Measurements from ENCODE around the gene NUDCD3.

Gene NUDCD3

DNA sequence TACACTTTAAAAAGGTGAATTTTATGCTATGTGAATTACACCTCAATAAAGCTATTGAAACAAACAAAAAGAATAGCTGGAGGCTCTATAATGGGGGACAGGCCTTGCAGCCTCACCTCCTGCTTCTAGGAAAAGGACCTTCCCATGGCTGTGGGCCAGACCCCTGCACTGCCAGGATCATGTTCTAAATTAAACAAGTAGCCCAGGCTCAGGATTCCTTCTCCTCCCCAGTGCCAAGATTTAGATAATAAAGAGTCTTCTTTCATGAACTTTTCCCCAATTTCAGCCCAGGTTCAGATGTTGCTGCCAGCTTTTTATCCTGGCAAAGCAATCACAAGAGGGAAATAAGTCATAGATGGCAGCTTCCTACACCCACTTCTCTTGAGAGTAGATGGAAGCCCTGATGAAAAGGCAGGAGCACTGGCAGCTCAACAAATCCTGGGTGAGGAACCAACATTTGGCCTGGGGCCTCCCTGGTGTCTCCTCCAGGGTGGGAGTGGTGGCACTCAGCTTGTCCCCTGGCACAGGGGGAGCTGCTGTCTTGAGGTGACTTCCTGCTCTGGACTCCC is 142.8 kb downstream of the NUDCD3 start:
- DNase-seq, result no peak

DNA sequence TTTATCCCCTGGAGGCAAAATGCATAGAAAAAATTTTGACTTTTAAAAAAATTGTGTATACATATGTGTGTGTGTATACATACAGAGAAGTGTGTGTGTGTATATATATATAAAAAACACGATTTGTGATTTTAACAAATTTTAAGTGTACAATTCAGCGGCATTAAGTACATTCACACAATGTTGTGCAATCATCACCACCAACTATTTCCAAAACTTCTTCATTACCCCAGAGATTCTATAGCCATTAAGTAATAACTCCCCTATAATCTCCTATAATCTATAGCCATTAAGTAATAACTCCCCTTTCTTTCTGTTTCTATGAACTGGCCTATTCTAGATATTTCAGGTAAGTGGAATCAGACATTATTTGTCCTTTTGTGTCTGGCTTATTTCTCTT is 144.4 kb downstream of the NUDCD3 start:
- DNase-seq, result no peak

DNA sequence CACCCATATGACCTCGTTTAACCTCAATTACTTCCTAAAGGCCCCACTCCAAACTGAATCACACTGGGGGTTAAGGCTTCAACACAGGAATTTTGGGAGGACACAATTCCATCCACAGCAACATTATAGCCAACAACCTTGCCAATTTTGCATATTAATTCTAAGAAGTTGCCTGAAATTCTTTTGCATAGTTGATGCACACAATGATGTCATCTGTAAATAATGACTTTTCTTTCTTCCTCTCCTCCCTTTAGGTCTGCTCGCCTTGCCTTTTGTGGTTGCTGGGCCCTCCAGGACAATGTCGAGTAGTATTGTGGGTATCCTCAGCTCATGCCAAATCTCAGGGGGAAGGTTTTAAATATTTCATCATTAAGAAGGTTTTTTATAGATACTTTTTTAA is 149.1 kb downstream of the NUDCD3 start:
- DNase-seq, result no peak

DNA sequence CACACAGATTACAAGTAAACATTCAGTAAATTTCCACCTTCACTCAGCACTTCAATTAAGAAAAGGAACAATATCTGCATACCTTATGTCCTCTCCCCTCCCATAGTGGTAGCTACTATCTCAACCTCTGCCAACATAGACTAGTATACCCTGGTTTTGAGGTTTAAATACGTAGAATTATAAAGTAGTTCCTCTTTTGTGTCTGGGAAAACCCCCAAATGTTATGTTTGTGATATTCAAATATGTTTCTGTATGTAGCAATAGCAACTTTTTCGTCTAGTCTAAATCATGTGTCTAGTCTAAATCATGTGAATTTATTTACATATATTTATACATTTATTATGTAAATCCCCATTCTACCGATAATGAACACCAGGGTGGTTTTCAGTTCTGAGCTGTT is 151.9 kb downstream of the NUDCD3 start:
- no peak for DNase-seq

DNA sequence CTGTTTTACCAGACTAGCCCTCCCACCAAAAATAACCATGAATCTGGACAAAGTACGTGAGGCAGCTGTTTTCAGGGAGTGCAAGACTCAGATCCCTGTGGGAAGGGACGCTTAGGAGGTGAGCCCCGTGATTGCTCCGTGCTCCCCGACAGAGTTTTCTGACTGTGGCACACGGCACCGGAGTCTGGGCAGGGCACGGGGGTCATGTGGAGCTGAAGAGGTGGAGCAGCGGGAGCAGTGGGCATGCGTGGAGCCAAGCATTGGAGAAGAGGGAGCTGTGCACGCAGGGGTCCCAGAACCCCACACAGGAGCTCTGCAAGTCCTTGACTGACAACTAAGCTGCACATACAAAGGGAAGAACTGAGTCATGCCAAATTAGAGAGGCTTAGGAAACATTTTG is 154.0 kb downstream of the NUDCD3 start:
- no peak for DNase-seq

DNA sequence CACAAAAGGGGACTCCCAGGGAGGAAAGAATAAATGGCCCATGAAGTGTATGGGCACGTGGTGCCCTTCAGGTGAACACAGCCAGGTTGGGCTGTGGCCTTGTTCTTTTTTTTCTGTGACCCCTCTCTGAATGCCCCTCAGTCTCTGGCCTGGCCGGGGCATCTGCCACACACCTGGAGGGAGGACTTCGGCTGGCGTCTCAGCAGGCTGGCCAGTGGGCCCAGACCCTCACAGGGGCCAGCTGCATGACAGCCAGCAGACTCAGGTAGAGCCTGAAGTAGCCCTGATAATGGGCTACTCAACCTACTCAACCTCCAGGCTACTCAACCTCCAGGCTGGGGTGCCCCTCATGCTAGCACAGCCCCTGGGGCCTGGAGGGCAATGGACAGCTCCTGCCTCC is 155.3 kb downstream of the NUDCD3 start:
- no peak for DNase-seq

DNA sequence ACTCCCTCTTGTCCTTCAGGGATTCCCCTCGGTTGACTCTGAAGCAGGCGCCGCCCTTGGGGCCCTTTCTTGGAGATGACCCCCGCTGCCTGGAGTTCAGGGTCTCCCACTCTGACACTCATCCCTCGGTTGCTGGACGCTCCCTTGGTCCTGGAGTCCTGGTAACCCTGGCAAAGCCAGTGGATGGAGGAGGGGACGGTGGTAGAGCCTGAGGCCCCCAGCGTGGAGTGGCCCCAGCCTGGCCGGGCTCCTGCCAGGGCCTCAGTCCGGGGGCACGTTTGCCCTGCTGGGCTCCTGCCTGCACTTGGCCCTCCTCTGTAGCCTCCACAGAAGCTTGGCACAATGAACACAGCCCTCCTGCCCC is 155.7 kb downstream of the NUDCD3 start:
- no peak for DNase-seq

DNA sequence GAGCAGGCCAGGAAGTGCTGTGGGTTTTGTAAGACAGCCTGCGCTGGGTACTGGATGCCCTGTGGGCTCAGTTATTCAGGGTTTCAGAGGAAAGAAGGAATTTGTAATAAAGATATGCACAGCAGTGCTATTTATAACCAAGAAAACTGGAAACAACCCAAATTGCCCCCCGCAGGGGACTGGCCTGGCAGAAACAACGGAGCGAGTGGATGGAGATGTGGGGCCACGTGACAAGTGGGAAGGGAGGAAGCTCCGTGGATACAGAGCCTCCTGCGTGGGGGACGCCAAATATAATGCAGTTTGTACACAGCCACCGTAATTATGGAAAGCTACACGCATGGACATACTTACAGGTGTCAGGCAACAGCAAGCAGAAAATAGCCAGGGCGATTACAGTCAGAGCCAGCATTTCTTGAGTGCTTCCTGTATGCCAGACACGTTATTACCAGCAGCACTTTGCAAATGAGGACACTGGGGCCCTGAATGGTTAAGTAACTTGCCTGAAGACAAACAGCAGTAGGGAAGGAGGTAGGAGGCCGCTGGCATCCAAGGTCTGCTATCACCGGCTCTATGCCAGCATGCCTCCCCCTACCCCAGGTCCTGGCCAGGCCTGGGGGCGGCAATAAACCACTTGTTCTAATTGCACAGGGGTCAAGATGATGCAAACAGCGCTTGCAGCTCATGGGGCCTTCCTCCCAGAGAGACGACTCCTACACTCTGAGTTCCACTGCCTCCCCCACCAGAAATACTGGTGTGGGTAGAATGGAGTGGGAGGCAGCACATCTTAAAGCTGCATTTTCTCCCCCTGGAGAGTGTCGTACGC is 156.3 kb downstream of the NUDCD3 start:
- no peak for DNase-seq

DNA sequence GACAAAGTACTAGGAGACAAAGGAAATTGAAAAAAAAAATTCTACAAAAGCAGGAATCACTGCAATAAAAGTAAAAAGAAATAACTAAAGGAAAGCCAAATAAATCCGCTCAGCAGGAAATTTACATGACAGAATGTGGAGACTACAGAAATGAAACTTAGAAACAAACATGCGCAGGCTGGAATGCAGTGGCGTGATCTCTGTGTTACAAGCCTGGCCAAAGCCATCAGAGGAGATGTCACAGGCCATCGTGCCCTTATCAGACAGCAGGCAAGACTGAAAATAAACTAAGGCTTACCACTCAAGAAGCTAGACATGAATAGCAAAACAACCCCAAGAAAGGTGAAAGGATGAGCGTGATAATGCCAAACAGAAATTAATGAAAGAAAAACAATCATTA is 158.8 kb downstream of the NUDCD3 start:
- no peak for DNase-seq

DNA sequence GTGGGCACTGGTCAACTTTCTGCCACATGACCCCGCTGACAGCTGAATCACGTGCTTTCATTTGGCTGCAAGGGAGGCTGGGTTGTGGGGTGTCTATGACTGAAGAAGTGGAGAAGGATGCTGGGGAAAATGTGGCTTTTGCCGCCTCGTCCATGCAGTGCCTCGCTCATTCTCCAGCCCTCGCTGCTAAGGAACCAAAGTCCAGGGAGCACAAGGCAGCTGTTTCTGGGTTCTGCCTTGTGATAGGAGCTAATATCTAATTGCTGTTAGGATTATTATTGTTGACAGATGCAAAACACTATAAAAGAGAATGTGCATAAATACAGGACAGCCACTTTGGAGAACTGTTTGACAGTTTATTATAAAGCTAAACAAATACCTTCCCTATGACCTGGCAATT is 160.1 kb downstream of the NUDCD3 start:
- no peak for DNase-seq

DNA sequence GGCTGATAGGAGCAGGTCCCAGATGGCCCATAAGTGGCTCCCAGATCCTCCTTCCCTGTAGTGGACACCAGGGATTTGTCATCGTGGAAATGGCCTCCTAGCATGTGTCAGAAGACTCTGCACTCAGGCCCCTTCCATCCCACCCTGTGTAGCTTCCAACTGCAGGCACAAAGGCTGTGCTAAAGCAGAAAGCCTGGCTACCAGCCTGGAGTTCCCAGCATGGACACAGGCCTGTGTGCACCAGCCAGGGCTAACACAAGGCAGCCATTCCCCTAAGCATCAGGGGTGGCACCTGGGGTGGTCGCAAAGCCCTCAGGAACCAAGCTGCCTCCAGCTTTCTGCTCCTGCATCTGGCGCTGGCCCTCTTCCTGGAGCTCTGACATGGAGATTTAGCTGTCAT is 160.6 kb downstream of the NUDCD3 start:
- DNase-seq, result no peak

Data from DMS 273 treated with DMSO at 0.1 percent for 48 hours (cell line).